GM06990 (cell line): Measurements from ENCODE around the gene RNF220.
A peak's percentile ranks its signal among the peaks of the same experiment; 100 is the strongest.

ENCODE experiments used
- DNase-seq: peaks from one replicate; pipeline ENCODE4 v3.0.0-alpha.2; 2011; ENCODE audit not compliant: insufficient read length; ENCODE audit errors: extremely low read depth
- H3K27me3 ChIP-seq: replicated peaks from 2 replicates; pipeline ENCODE4 v1.6.0; 2011; ENCODE audit warnings: low read length; ENCODE audit not compliant: control insufficient read depth, insufficient read depth
- H3K36me3 ChIP-seq: 2 replicates; pipeline ENCODE4 v1.5.1; 2011; ENCODE audit warnings: low read length; ENCODE audit not compliant: control insufficient read depth, insufficient read depth
- H3K4me3 ChIP-seq: replicated peaks from 2 replicates; pipeline ENCODE4 v1.5.1; 2011; ENCODE audit warnings: low read depth, mild to moderate bottlenecking, control low read depth, low read length
- TF ChIP-seq, protein P1 (sequence below): IDR thresholded peaks from 2 replicates; pipeline ENCODE4 v1.5.1; 2011; ENCODE audit warnings: low read length, control low read depth, mild to moderate bottlenecking, inconsistent platforms; ENCODE audit not compliant: insufficient read depth, poor library complexity, severe bottlenecking

Gene RNF220

GRCh38 chr1:44649788-44650158 is 244.7 kb downstream of the RNF220 start:
- Histone ChIP-seq H3K4me3 (no peak overlapping the region), H3K36me3 (peaks cover 32% of the 10 kb centered on the region), H3K27me3 (no peaks in the 10 kb centered on the region)
- TF ChIP-seq, protein P1, sequence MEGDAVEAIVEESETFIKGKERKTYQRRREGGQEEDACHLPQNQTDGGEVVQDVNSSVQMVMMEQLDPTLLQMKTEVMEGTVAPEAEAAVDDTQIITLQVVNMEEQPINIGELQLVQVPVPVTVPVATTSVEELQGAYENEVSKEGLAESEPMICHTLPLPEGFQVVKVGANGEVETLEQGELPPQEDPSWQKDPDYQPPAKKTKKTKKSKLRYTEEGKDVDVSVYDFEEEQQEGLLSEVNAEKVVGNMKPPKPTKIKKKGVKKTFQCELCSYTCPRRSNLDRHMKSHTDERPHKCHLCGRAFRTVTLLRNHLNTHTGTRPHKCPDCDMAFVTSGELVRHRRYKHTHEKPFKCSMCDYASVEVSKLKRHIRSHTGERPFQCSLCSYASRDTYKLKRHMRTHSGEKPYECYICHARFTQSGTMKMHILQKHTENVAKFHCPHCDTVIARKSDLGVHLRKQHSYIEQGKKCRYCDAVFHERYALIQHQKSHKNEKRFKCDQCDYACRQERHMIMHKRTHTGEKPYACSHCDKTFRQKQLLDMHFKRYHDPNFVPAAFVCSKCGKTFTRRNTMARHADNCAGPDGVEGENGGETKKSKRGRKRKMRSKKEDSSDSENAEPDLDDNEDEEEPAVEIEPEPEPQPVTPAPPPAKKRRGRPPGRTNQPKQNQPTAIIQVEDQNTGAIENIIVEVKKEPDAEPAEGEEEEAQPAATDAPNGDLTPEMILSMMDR: no peak
- no peak for DNase-seq

DNA sequence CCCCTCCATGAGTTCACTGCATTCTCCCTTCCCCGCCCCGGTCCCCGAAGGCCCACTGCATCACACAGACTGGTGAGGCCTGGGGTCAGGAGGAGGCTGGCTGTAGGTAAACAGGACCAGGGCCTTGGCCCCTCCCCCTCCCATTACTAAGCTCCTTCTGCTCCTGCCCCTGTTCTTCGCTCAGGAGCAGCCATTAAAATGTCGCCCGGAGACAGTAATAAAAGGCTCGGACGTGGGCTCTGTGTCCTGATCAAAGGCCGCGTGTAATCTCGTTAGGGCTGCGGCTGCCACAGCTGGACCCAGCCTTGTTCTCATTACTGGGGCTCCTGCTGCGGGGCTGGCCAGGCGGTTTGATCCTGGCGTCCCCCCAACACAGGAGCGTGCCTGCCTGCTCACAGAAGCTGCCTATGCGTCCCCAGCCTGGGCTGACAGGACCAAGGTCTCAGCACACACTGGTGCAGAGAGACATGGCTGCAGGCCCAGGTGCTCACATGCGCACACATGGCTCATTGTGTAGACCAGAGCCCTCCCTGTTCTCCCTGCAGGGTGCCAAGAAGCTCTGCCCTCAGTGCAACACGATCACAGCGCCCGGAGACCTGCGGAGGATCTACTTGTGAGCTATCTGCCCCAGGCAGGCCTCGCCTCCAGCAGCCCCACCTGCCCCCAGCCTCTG is 245.2 kb downstream of the RNF220 start:
- no peak for DNase-seq
- TF ChIP-seq, protein P1: no peak
- H3K36me3 ChIP-seq: peaks cover 28% of the 10 kb centered on the region
- H3K4me3 ChIP-seq: no peak overlapping the region
- no peaks in the 10 kb centered on the region for H3K27me3 ChIP-seq

DNA sequence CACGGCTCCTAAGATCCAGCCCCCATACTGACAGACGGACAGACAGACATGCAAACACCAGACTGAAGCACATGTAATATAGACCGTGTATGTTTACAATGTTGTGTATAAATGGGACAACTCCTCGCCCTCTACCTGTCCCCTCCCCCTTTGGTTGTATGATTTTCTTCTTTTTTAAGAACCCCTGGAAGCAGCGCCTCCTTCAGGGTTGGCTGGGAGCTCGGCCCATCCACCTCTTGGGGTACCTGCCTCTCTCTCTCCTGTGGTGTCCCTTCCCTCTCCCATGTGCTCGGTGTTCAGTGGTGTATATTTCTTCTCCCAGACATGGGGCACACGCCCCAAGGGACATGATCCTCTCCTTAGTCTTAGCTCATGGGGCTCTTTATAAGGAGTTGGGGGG is 246.0 kb downstream of the RNF220 start:
- Histone ChIP-seq H3K4me3 (no peak overlapping the region), H3K36me3 (peaks cover 21% of the 10 kb centered on the region), H3K27me3 (no peaks in the 10 kb centered on the region)
- TF ChIP-seq, protein P1: no peak
- no peak for DNase-seq

DNA sequence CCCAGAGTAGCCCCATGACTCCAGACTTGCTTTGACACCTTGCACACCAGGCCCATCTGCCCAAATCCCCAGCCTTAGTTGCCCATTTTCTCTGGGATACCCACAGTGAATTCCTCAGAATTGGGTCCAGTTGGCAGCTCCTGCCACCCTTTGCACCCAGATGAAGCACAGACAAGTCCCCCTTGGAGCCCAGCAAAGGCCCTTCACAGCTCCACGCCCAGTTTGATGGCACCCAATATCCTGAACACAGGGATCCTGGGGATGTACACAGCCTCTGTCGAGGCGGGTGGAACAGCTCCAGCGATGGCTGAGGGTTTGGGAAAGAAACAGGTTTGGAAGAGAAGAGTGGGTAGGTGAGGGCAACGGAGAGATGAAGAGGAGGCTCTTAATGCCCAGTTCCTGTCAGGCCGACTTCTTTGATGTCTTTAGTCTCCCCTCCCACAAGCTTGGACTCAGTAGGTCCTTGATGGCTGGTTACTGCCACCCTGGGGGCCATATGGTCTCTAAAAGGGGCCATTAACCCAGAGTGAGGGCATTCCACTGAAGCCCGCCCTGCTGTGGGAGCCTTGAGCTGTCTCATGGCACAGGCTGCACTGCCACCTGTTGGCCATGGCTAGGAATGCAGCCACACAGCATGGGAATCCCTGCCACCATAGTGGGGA is 247.5 kb downstream of the RNF220 start:
- peak; percentile 46 for DNase-seq
- Histone ChIP-seq H3K27me3 (no peaks in the 10 kb centered on the region), H3K4me3 (no peak overlapping the region), H3K36me3 (peaks cover 11% of the 10 kb centered on the region)
- TF ChIP-seq, protein P1: peak; percentile 99

DNA sequence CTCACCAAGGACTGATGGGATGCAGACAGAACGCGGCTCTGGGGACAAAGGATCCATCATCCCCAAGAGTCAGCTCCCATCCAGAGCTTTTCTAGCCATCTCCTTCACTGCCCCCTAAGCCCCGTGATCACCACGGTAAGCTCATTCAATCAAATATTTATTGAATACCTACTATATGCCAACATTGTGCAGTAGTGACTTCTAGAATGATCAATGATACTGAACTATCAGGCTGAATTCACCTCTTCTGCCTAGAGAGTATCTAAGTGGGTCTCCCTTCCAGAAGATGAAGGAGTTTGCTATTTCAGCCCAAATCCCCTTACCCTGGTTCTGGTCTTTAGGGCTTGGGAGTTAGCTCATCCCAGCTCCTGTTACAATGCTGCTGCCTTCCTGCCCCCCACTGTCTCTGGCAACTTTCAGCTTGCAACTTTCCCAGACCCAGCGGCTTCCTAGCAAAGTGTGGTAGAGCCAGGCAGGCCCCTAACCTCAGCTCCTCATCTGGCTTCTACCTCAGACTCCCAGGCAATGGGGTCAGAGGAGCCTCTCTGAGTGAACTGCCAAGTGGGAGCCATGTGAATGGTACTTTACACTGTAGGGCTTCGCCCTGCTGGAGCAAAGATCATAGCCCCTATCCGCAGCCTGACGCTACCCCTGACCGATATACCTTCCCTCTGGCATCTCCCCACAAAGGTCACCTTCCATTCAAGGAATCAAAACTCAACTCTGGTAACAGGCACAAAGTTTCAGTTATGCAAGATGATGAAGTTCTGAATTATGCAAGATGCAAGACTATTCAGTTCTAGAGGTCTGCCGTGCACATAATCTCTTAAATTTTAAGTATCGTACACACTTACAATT is 248.3 kb downstream of the RNF220 start:
- TF ChIP-seq, protein P1: no peak
- no peak for DNase-seq
- no peak overlapping the region for H3K4me3 ChIP-seq
- H3K36me3 ChIP-seq: peaks cover 11% of the 10 kb centered on the region
- H3K27me3 ChIP-seq: no peaks in the 10 kb centered on the region
